SK-N-SH treated with all-trans-retinoic acid at 6 μM for 48 hours (cell line): ENCODE results near the gene KLK6.

Experiments used
- ATAC-seq: fragments of 200-7000 bp; cut with Tn5 transposase; 3 replicates; pipeline ENCODE4 v1.9.1; 2020; ENCODE audit warnings: mild to moderate bottlenecking, moderate library complexity
- ARNTL ChIP-seq: fragments of 450-650 bp; formaldehyde crosslinking; IDR thresholded peaks from 2 replicates; pipeline ENCODE4 v1.5.0; 2020; ENCODE audit warnings: low read depth, mild to moderate bottlenecking, moderate library complexity, borderline replicate concordance
- BACH2 ChIP-seq: fragments of 250-450 bp; sonication (Bioruptor Pico); IDR thresholded peaks from 2 replicates; pipeline ENCODE4 v1.9.0; 2021; ENCODE audit warnings: mild to moderate bottlenecking, borderline replicate concordance
- CSDC2 ChIP-seq: fragments of 250-450 bp; sonication (Bioruptor Pico); IDR thresholded peaks from 2 replicates; pipeline ENCODE4 v1.5.0; 2020; ENCODE audit warnings: mild to moderate bottlenecking, moderate library complexity
- ESRRG ChIP-seq: fragments of 250-450 bp; sonication (Bioruptor Pico); IDR thresholded peaks from 2 replicates; pipeline ENCODE4 v1.6.1; 2021; ENCODE audit warnings: mild to moderate bottlenecking
- GLIS3 ChIP-seq: fragments of 250-450 bp; sonication (Bioruptor Pico); IDR thresholded peaks from 2 replicates; pipeline ENCODE4 v1.5.0; 2020; ENCODE audit warnings: mild to moderate bottlenecking, moderate library complexity
- ISL1 ChIP-seq: fragments of 250-450 bp; sonication (Bioruptor Pico); IDR thresholded peaks from 2 replicates; pipeline ENCODE4 v2.1.2; 2022; ENCODE audit warnings: mild to moderate bottlenecking, moderate library complexity
- OSR1 ChIP-seq: fragments of 250-450 bp; sonication (Bioruptor Pico); IDR thresholded peaks from 2 replicates; pipeline ENCODE4 v1.8.0; 2022; ENCODE audit warnings: moderate library complexity, mild to moderate bottlenecking, inconsistent platforms
- PPARA ChIP-seq: fragments of 250-450 bp; sonication (Bioruptor Pico); IDR thresholded peaks from 2 replicates; pipeline ENCODE4 v1.5.0; 2020; ENCODE audit warnings: mild to moderate bottlenecking, borderline replicate concordance
- RARB ChIP-seq: fragments of 250-450 bp; sonication (Bioruptor Pico); IDR thresholded peaks from 2 replicates; pipeline ENCODE4 v1.8.0; 2021; ENCODE audit warnings: mild to moderate bottlenecking, moderate library complexity
- SNAI2 ChIP-seq: fragments of 250-450 bp; sonication (Bioruptor Pico); IDR thresholded peaks from 2 replicates; pipeline ENCODE4 v1.5.0; 2020; ENCODE audit warnings: mild to moderate bottlenecking, moderate library complexity
- TCF4 ChIP-seq: fragments of 250-450 bp; sonication (Bioruptor Pico); IDR thresholded peaks from 2 replicates; pipeline ENCODE4 v1.8.0; 2021; ENCODE audit warnings: mild to moderate bottlenecking, moderate library complexity, borderline replicate concordance
- TOX ChIP-seq: fragments of 250-450 bp; sonication (Bioruptor Pico); IDR thresholded peaks from 2 replicates; pipeline ENCODE4 v1.8.0; 2021; ENCODE audit warnings: mild to moderate bottlenecking, moderate library complexity, borderline replicate concordance
- ZC3H10 ChIP-seq: fragments of 250-450 bp; sonication (Bioruptor Pico); IDR thresholded peaks from 2 replicates; pipeline ENCODE4 v1.5.1; 2021; ENCODE audit warnings: mild to moderate bottlenecking, moderate library complexity
- ZFP3 ChIP-seq: fragments of 250-450 bp; sonication (Bioruptor Pico); IDR thresholded peaks from 2 replicates; pipeline ENCODE4 v1.5.0; 2020; ENCODE audit warnings: mild to moderate bottlenecking, moderate library complexity
- ZFP30 ChIP-seq: fragments of 450-650 bp; formaldehyde crosslinking; IDR thresholded peaks from 2 replicates; pipeline ENCODE4 v1.5.0; 2022; ENCODE audit warnings: mild to moderate bottlenecking, moderate library complexity
- ZNF565 ChIP-seq: fragments of 450-650 bp; formaldehyde crosslinking; conservative IDR thresholded peaks from 2 replicates; pipeline ENCODE4 v1.5.0; 2020; ENCODE audit warnings: low read depth, mild to moderate bottlenecking, moderate library complexity
- ZNF70 ChIP-seq: fragments of 450-650 bp; formaldehyde crosslinking; IDR thresholded peaks from 2 replicates; pipeline ENCODE4 v1.5.0; 2020; ENCODE audit warnings: mild to moderate bottlenecking, moderate library complexity
- ZNF8 ChIP-seq: fragments of 450-650 bp; formaldehyde crosslinking; IDR thresholded peaks from 2 replicates; pipeline ENCODE4 v1.5.0; 2020; ENCODE audit warnings: mild to moderate bottlenecking, moderate library complexity
- TF ChIP-seq, protein P1 (sequence below): fragments of 250-450 bp; sonication (Bioruptor Pico); IDR thresholded peaks from 2 replicates; pipeline ENCODE4 v1.8.0; 2020; ENCODE audit warnings: mild to moderate bottlenecking, moderate library complexity, borderline replicate concordance
- TF ChIP-seq, protein P2 (sequence below): fragments of 250-450 bp; sonication (Bioruptor Pico); IDR thresholded peaks from 2 replicates; pipeline ENCODE4 v1.5.0; 2020; ENCODE audit warnings: mild to moderate bottlenecking, moderate library complexity
- TF ChIP-seq, protein P3 (sequence below): fragments of 250-450 bp; sonication (Bioruptor Pico); IDR thresholded peaks from 2 replicates; pipeline ENCODE4 v1.5.1; 2021; ENCODE audit warnings: mild to moderate bottlenecking, moderate library complexity
- TF ChIP-seq, protein P4 (sequence below): fragments of 250-450 bp; sonication (Bioruptor Pico); IDR thresholded peaks from 2 replicates; pipeline ENCODE4 v1.8.0; 2021; ENCODE audit warnings: low read depth, mild to moderate bottlenecking, moderate library complexity, borderline replicate concordance

Gene KLK6

DNA sequence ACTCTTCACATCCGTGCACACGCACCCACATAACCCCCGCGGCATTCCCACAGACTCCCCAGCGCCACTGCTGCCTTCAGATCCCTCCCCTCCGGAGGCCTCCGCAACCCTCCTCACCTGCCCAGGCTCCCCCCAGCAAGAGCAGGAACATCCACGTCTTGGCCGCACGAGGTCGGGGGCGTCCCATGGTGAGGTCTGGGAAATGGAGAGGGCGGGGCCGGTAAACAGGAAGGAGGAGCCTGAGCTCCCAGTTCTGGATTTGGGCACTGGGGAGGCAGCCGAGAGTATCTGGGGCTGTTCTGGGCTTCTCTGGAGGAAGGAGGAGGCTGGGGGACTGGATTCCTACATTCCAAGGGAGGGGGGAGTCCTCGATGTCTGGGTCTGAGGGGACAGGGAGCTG, 31.6 kb upstream of the KLK6 start:
- TF ChIP-seq TCF4 (CRISPR knock-in tag) (no peak), ZNF8 (no peak), OSR1 (CRISPR knock-in tag) (no peak), RARB (no peak), BACH2 (CRISPR knock-in tag) (no peak), SNAI2 (CRISPR knock-in tag) (no peak)
- TF ChIP-seq, protein P1, sequence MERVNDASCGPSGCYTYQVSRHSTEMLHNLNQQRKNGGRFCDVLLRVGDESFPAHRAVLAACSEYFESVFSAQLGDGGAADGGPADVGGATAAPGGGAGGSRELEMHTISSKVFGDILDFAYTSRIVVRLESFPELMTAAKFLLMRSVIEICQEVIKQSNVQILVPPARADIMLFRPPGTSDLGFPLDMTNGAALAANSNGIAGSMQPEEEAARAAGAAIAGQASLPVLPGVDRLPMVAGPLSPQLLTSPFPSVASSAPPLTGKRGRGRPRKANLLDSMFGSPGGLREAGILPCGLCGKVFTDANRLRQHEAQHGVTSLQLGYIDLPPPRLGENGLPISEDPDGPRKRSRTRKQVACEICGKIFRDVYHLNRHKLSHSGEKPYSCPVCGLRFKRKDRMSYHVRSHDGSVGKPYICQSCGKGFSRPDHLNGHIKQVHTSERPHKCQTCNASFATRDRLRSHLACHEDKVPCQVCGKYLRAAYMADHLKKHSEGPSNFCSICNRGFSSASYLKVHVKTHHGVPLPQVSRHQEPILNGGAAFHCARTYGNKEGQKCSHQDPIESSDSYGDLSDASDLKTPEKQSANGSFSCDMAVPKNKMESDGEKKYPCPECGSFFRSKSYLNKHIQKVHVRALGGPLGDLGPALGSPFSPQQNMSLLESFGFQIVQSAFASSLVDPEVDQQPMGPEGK (CRISPR knock-in tag): no peak

DNA sequence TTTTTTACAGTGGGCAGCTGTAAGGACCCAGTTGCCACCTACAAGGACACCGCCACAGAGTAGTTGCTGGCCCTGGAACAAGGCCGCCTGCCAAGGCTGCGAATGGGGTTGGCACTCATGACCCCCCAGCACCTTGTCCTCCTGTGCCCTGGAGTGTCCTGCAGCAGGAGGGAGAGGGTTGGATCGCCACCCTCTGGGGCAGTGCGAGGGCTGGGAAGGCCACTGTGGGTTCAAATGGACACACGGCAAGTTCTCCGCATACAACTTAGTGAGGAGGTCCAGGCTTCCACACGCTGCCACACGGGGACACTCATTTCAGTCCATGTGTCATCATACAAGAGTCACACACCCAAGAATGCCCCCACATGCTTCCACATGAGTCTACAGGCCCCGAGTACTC, 31.0 kb upstream of the KLK6 start:
- TF ChIP-seq ESRRG (no peak), CSDC2 (CRISPR knock-in tag) (no peak), ZNF565 (CRISPR knock-in tag) (no peak), OSR1 (CRISPR knock-in tag) (no peak), TOX (CRISPR knock-in tag) (no peak), SNAI2 (CRISPR knock-in tag) (no peak), GLIS3 (CRISPR knock-in tag) (no peak), ARNTL (CRISPR knock-in tag) (no peak), PPARA (no peak), ZC3H10 (CRISPR knock-in tag) (no peak), ZFP30 (no peak), ZFP3 (CRISPR knock-in tag) (no peak), RARB (no peak), ZNF70 (CRISPR knock-in tag) (no peak), BACH2 (CRISPR knock-in tag) (no peak)
- TF ChIP-seq, protein P2, sequence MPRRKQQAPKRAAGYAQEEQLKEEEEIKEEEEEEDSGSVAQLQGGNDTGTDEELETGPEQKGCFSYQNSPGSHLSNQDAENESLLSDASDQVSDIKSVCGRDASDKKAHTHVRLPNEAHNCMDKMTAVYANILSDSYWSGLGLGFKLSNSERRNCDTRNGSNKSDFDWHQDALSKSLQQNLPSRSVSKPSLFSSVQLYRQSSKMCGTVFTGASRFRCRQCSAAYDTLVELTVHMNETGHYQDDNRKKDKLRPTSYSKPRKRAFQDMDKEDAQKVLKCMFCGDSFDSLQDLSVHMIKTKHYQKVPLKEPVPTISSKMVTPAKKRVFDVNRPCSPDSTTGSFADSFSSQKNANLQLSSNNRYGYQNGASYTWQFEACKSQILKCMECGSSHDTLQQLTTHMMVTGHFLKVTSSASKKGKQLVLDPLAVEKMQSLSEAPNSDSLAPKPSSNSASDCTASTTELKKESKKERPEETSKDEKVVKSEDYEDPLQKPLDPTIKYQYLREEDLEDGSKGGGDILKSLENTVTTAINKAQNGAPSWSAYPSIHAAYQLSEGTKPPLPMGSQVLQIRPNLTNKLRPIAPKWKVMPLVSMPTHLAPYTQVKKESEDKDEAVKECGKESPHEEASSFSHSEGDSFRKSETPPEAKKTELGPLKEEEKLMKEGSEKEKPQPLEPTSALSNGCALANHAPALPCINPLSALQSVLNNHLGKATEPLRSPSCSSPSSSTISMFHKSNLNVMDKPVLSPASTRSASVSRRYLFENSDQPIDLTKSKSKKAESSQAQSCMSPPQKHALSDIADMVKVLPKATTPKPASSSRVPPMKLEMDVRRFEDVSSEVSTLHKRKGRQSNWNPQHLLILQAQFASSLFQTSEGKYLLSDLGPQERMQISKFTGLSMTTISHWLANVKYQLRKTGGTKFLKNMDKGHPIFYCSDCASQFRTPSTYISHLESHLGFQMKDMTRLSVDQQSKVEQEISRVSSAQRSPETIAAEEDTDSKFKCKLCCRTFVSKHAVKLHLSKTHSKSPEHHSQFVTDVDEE (CRISPR knock-in tag): no peak
- no peak for ATAC-seq

More for the DNA sequence above, 31.6 kb upstream of the KLK6 start:
- no peak for ATAC-seq

DNA sequence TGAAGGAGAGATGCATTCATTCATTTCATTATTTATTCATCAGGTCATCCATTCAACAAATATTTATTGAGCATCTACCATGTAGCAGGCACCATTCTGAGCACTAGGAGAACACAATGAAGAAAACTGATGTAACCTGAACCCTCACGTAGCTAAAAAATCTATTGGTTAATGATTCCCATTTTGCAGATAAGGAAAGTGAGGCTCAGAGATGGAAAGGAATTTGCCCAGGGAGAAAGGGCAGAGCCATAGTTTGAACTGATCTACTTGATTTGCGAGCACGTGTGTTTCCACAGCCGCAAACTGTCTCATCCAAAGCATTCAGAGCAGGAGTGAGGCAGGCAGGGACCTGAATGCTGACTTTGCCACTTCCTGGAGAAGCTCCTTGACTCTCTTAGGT, 29.3 kb upstream of the KLK6 start:
- ATAC-seq: no peak
- no peak for TF ChIP-seq ARNTL (CRISPR knock-in tag)
- TF ChIP-seq RARB: no peak
- TF ChIP-seq ZNF565 (CRISPR knock-in tag): no peak
- no peak for TF ChIP-seq TOX (CRISPR knock-in tag)
- TF ChIP-seq, protein P3, sequence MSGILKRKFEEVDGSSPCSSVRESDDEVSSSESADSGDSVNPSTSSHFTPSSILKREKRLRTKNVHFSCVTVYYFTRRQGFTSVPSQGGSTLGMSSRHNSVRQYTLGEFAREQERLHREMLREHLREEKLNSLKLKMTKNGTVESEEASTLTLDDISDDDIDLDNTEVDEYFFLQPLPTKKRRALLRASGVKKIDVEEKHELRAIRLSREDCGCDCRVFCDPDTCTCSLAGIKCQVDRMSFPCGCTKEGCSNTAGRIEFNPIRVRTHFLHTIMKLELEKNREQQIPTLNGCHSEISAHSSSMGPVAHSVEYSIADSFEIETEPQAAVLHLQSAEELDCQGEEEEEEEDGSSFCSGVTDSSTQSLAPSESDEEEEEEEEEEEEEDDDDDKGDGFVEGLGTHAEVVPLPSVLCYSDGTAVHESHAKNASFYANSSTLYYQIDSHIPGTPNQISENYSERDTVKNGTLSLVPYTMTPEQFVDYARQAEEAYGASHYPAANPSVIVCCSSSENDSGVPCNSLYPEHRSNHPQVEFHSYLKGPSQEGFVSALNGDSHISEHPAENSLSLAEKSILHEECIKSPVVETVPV (CRISPR knock-in tag): no peak
- no peak for TF ChIP-seq PPARA
- TF ChIP-seq, protein P2 (CRISPR knock-in tag): no peak
- TF ChIP-seq OSR1 (CRISPR knock-in tag): no peak
- TF ChIP-seq ISL1 (CRISPR knock-in tag): no peak
- no peak for TF ChIP-seq ZNF8
- no peak for TF ChIP-seq ZC3H10 (CRISPR knock-in tag)
- TF ChIP-seq, protein P4, sequence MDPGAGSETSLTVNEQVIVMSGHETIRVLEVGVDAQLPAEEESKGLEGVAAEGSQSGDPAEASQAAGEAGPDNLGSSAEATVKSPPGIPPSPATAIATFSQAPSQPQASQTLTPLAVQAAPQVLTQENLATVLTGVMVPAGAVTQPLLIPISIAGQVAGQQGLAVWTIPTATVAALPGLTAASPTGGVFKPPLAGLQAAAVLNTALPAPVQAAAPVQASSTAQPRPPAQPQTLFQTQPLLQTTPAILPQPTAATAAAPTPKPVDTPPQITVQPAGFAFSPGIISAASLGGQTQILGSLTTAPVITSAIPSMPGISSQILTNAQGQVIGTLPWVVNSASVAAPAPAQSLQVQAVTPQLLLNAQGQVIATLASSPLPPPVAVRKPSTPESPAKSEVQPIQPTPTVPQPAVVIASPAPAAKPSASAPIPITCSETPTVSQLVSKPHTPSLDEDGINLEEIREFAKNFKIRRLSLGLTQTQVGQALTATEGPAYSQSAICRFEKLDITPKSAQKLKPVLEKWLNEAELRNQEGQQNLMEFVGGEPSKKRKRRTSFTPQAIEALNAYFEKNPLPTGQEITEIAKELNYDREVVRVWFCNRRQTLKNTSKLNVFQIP (CRISPR knock-in tag): no peak
- no peak for TF ChIP-seq ESRRG
- TF ChIP-seq, all 23 proteins: peak for 0
